Upper lobe of left lung (tissue), 6 donors: Measurements from ENCODE around the gene CDHR1. TPM values are rescaled to one million over a fixed set of nuclear protein-coding genes. Genes with fewer than 3 reads are reported as not detected.

Experiments
- ATAC-seq, 2 donors: fragments of 200-7000 bp; cut with Tn5 transposase; one replicate each; pipeline ENCODE4 v1.9.1; 2022; ENCODE audit warnings: mild to moderate bottlenecking in 2 of 2, moderate library complexity in 2 of 2; ENCODE audit not compliant: low FRiP score in 2 of 2
- DNase-seq, 2 donors: peaks; one replicate each; pipeline ENCODE4 v3.0.0-alpha.2; 2019 to 2020
- H3K27ac ChIP-seq, 4 donors: fragments of 200-600 bp; sonication (generic); one replicate each; pipeline ENCODE4 v1.5.1; 2016 to 2019
- H3K27me3 ChIP-seq, 4 donors: fragments of 200-600 bp; sonication (generic); one replicate each; pipeline ENCODE4 v1.5.1; 2017 to 2019
- H3K36me3 ChIP-seq, 4 donors: fragments of 200-600 bp; sonication (generic); one replicate each; pipeline ENCODE4 v1.5.1; 2016 to 2019
- H3K4me1 ChIP-seq, 4 donors: fragments of 200-600 bp; sonication (generic); one replicate each; pipeline ENCODE4 v1.5.1; 2018 to 2019
- H3K4me3 ChIP-seq, 4 donors: fragments of 200-600 bp; sonication (generic); one replicate each; pipeline ENCODE4 v1.5.1; 2017 to 2019; ENCODE audit warnings: mild to moderate bottlenecking in 2 of 4, moderate library complexity in 1 of 4
- H3K9me3 ChIP-seq, 4 donors: fragments of 200-600 bp; sonication (generic); one replicate each; pipeline ENCODE4 v1.5.1; 2018 to 2019
- CTCF ChIP-seq, 6 experiments: fragments of 450-650 bp in 4 of 6; fragments of 200-600 bp in 2 of 6; sonication (generic) in 2 of 6; IDR thresholded peaks; one replicate each; pipeline ENCODE4 v1.5.1; 2016 to 2019; ENCODE audit warnings: antibody characterized with exemption in 6 of 6
- EP300 ChIP-seq, 4 donors: sonication (generic); formaldehyde crosslinking; IDR thresholded peaks; one replicate each; pipeline ENCODE4 v1.5.1; 2017; ENCODE audit warnings: antibody characterized with exemption in 4 of 4, control low read depth in 2 of 4
- POLR2A ChIP-seq, 4 donors: fragments of 450-650 bp; IDR thresholded peaks; one replicate each; pipeline ENCODE4 v1.5.1; 2016 to 2017; ENCODE audit warnings: antibody characterized with exemption in 4 of 4, mild to moderate bottlenecking in 2 of 4
- POLR2AphosphoS5 ChIP-seq, 2 donors: sonication (generic); formaldehyde crosslinking; IDR thresholded peaks; one replicate each; pipeline ENCODE4 v1.5.1; 2017; ENCODE audit warnings: antibody characterized with exemption in 2 of 2
- WGBS, 2 donors: methylation state at CpG; one replicate each; pipeline ENCODE4 v1.1.5; 2017 to 2018; 5-methylcytosine and 5-hydroxymethylcytosine counted together
- total RNA-seq, 6 donors: library from RNA; depleted of rRNA in 4 of 6; stranded (reverse); fragments of >200 nt in 4 of 6; gene quantifications; one replicate each; pipeline versions ENCODE4 v1.1.0 to v1.2.1, GENCODE V29; 2016 to 2021
- donor health status: DM: no; HTN: no; CAD: no; lungs with moderate emphysema.
- donor health status: DM: no; HTN: yes; CAD: no; lungs with severe emphysema.

CDHR1 gene
- total RNA-seq, 6 donors from 2014 or later: 0.30 to 0.46 (median 0.33) TPM; not detected in 2

- Histone ChIP-seq H3K4me3 (no peak overlapping the region), H3K4me1 (no peaks in the 10 kb centered on the region), H3K27ac (no peak overlapping the region), H3K27me3 (no peaks in the 10 kb centered on the region), H3K9me3 (no peaks in the 10 kb centered on the region), H3K36me3 (no peaks in the 10 kb centered on the region)
- no peak for DNase-seq
- ATAC-seq: no peak
- TF ChIP-seq POLR2AphosphoS5 (IDR thresholded peaks at IDR 0.05): no peak
- no peak for TF ChIP-seq CTCF (IDR thresholded peaks at IDR 0.05)
- no peak for TF ChIP-seq POLR2A (IDR thresholded peaks at IDR 0.05)
- no peak for TF ChIP-seq EP300 (IDR thresholded peaks at IDR 0.05)
- WGBS, 2 donors: 86 to 87% methylated on average over 3 of the region's 3 CpGs
Observed at GRCh38 chr10:84238909-84239308, 44.6 kb downstream of the CDHR1 start.

- H3K4me3 ChIP-seq: no peak within 1 kb of the TSS
- TF ChIP-seq POLR2A (IDR thresholded peaks at IDR 0.05) (no peak), CTCF (IDR thresholded peaks at IDR 0.05) (no peak), POLR2AphosphoS5 (IDR thresholded peaks at IDR 0.05) (no peak)
- no peaks in the 10 kb centered on the region for H3K36me3 ChIP-seq
- H3K9me3 ChIP-seq: no peaks in the 10 kb centered on the region
- no peaks in the 10 kb centered on the region for H3K4me1 ChIP-seq
- 66 to 84% methylated on average over 4 to 13 of the region's 13 CpGs for WGBS, 2 donors
- H3K27me3 ChIP-seq: no peaks in the 10 kb centered on the region
- DNase-seq: peak in 1 of 2 donors; percentile 74
- H3K27ac ChIP-seq: no peak within 1 kb of the TSS
- ATAC-seq: no peak
Observed at GRCh38 chr10:84241185-84241790, 47.0 kb downstream of the CDHR1 start, which contains the start of gene LRIT1. Gene LRIT1 (minus strand): TSS chr10:84241546. CDS start chr10:84241439, 107 bp downstream.

- Histone ChIP-seq H3K36me3 (no peaks in the 10 kb centered on the region), H3K4me1 (no peaks in the 10 kb centered on the region), H3K27me3 (no peaks in the 10 kb centered on the region), H3K27ac (no peak overlapping the region), H3K9me3 (no peaks in the 10 kb centered on the region), H3K4me3 (no peak overlapping the region)
- no peak for ATAC-seq
- no peak for DNase-seq
- WGBS, 2 donors: 89 to 98% methylated on average over 3 of the region's 3 CpGs
- no peak for TF ChIP-seq EP300 (IDR thresholded peaks at IDR 0.05)
- no peak for TF ChIP-seq POLR2A (IDR thresholded peaks at IDR 0.05)
- TF ChIP-seq CTCF (IDR thresholded peaks at IDR 0.05): no peak
- TF ChIP-seq POLR2AphosphoS5 (IDR thresholded peaks at IDR 0.05): no peak
Observed at GRCh38 chr10:84243759-84244158, 49.4 kb downstream of the CDHR1 start.

GRCh38 chr10:84244651-84245270 lies 50.4 kb downstream of the CDHR1 start, which contains the start of gene RGR:
Gene RGR (plus strand): TSS chr10:84245053. CDS start chr10:84245091, 38 bp downstream.
- H3K4me3 ChIP-seq: no peak within 1 kb of the TSS
- TF ChIP-seq POLR2A (IDR thresholded peaks at IDR 0.05) (no peak), POLR2AphosphoS5 (IDR thresholded peaks at IDR 0.05) (no peak), EP300 (IDR thresholded peaks at IDR 0.05) (no peak), CTCF (IDR thresholded peaks at IDR 0.05) (no peak)
- ATAC-seq: peak; percentile 32 to 48
- no peak for DNase-seq
- no peaks in the 10 kb centered on the region for H3K27me3 ChIP-seq
- H3K9me3 ChIP-seq: no peaks in the 10 kb centered on the region
- WGBS, 2 donors: 50 to 61% methylated on average over 9 of the region's 9 CpGs
- H3K27ac ChIP-seq: no peak within 1 kb of the TSS
- H3K36me3 ChIP-seq: no peaks in the 10 kb centered on the region
- H3K4me1 ChIP-seq: no peaks in the 10 kb centered on the region
